Measurements from ENCODE around the gene CD4.

CD4 gene

DNA sequence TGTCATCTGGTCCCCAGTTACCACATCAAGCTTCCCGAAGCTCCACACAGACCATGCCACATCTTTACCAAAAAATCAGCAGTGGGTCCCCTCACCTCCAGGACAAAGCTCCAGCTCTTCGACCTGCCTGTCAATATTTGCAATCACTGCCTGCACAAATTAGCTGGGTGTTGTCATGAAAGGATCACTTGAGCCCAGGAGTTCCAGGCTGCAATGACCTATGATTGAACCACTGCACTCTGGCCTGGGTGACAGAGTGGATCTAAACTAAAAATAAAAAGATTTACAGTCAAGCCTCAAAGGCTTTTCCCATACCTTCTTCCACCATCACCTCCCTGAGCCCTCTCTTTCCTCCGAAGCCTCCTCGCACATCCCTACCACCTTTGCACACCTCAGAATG, 7.2 kb downstream of the CD4 start:
- no peak overlapping the region for H3K4me3 ChIP-seq (ENCODE audit: low read depth, low read length)
- TF ChIP-seq, protein P1, sequence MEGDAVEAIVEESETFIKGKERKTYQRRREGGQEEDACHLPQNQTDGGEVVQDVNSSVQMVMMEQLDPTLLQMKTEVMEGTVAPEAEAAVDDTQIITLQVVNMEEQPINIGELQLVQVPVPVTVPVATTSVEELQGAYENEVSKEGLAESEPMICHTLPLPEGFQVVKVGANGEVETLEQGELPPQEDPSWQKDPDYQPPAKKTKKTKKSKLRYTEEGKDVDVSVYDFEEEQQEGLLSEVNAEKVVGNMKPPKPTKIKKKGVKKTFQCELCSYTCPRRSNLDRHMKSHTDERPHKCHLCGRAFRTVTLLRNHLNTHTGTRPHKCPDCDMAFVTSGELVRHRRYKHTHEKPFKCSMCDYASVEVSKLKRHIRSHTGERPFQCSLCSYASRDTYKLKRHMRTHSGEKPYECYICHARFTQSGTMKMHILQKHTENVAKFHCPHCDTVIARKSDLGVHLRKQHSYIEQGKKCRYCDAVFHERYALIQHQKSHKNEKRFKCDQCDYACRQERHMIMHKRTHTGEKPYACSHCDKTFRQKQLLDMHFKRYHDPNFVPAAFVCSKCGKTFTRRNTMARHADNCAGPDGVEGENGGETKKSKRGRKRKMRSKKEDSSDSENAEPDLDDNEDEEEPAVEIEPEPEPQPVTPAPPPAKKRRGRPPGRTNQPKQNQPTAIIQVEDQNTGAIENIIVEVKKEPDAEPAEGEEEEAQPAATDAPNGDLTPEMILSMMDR (IDR thresholded peaks at IDR 0.05; ENCODE audit: borderline replicate concordance, insufficient read depth, low read depth, low read length), result no peak

DNA sequence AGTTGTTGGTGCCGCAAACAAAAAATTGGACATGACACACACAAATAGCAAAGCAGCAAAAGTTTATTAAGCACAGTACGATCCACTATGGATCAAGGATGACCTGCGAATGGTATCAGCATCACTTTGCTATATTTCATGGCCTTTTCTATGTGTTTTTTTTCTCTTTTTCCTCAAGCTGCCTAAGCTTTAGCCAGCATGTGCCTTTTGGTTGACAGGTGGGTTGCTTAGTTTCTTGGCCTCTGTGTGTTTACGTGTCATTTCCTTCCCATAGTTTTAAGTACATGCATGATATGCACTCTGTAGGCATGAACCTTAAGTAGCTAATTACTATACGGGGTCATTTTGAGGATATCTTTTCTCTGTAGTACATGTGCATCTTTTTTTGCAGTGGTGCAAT, 9.8 kb downstream of the CD4 start:
- no peak overlapping the region for H3K4me3 ChIP-seq (ENCODE audit: low read depth, low read length)

DNA sequence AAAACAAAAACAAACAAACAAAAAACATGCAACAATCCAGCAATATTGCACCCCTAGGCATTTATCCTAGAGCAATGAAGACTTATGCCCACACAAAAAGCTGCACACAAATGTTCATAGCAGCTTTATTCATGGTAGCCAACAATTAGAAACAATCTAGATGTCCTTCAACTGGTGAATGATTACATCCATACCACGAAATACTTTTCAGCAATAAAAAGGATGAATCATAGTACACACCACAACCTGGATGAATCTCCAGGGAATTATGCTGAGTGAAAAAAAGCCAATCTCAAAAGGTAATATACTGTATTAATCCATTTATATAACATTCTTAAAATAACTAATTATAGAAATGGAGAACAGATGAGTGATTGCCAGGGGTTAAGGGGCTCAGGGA, 17.8 kb downstream of the CD4 start:
- TF ChIP-seq, protein P1 (IDR thresholded peaks at IDR 0.05; ENCODE audit: borderline replicate concordance, insufficient read depth, low read depth, low read length), result no peak
- no peak overlapping the region for H3K4me3 ChIP-seq (ENCODE audit: low read depth, low read length)

More for the DNA sequence above, 9.8 kb downstream of the CD4 start:
- TF ChIP-seq, protein P1 (IDR thresholded peaks at IDR 0.05; ENCODE audit: borderline replicate concordance, insufficient read depth, low read depth, low read length), result no peak

DNA sequence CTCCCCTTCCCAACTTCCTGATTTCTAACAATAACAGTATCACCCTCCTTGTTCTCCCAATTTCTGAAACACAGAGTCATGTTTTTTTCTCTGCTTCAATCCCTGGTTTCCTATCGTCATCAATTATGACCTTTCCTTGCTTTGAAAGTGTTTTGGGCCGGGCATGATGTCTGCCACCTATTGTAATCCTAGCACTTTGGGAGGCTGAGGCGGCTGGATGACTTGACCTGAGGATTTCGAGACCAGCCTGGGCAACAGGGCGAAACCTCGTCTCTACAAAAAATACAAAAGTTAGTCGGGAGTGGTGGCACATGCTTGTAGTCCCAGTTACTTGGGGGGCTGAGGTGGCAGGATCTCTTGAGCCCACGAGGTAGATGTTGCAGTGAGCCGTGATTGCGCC, 19.7 kb downstream of the CD4 start:
- TF ChIP-seq, protein P1 (IDR thresholded peaks at IDR 0.05; ENCODE audit: borderline replicate concordance, insufficient read depth, low read depth, low read length), result no peak
- H3K4me3 ChIP-seq (ENCODE audit: low read depth, low read length), result no peak overlapping the region

DNA sequence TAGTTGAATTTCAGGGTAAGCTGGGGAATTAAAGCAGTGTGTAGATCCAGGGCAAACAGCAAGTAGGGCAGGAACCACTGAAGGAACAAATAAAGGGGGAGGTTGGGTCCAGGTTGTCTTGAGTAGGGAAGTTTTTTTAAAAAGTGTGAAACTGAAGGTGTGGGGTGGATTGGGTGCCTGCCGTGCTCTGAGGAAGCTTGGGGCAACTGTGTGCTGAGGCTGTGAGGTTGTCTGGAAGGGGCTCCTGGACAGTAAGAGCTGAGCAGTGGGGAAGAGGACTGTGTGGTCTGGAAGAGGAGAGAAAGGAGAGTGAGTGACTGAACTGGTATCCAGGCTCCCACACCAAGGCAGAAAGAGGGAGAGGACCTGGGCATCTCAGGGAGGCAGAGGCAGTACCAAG, 21.4 kb downstream of the CD4 start:
- TF ChIP-seq, protein P1 (IDR thresholded peaks at IDR 0.05; ENCODE audit: borderline replicate concordance, insufficient read depth, low read depth, low read length), result no peak
- no peak overlapping the region for H3K4me3 ChIP-seq (ENCODE audit: low read depth, low read length)

DNA sequence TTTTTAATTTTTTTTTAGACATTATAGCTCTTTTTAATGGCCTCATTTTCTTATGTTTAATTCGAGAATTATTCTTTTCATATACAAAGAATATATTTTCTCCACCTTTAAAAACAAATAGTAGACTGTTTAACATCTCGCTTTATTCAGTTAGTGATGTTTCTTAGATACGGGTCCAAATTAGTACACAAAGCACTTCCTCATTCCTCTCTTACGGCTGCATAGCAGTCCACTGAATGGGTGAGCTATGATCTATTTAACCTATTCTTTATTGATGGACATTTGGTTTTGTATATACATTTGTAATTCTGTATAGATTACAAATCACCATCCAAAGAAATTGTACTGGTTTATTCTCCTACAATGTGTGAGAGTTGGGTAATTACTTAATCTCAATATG, 24.0 kb downstream of the CD4 start:
- TF ChIP-seq, protein P1 (IDR thresholded peaks at IDR 0.05; ENCODE audit: borderline replicate concordance, insufficient read depth, low read depth, low read length), result no peak
- no peak overlapping the region for H3K4me3 ChIP-seq (ENCODE audit: low read depth, low read length)

DNA sequence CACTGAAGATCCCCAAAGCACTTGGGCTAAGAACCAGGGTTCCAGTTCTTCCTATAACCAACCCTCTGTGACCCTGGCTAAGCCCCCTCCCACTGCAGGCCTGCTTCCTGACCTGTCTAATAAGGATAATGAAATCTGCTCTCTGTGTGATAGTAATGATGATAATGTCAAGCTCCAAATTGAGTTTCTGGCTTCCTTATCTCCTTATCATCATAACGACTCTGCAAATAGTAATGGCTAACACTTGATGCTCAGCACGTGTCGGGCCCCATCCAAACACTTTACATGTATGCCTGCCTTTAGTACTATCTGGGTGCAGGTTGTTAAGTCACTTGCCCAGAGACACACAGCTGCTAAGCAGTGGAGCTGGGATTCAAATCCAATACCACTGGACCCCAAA, 27.3 kb downstream of the CD4 start:
- TF ChIP-seq, protein P1 (IDR thresholded peaks at IDR 0.05; ENCODE audit: borderline replicate concordance, insufficient read depth, low read depth, low read length), result no peak
- no peak overlapping the region for H3K4me3 ChIP-seq (ENCODE audit: low read depth, low read length)
